ENCODE measurements around the gene SPANXA1.
"Not testable (repeated sequence)": the region's sequence is repeated elsewhere in the genome, so short reads cannot be mapped to it uniquely, and the experiment has no call there.

DNA sequence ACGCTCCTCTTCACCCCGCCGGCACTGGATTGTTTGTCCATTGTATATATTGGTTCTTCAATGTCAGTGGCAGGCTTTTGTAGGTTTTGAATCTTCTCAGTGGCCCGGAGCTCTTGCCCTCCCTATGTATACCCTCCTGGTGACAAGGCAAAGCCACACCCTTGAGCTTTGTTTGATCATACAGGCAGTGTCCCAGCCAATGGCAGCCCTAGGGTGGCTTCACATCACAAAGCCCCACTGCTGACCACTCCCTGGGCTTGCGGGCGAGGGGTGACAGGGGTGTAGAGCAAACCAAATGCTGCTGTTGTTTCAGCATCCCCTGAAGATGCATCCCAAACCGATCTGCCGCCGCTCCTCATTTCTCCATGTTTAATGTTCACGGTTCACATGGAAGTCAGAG lies at the start of gene SPANXA1:
- not testable (repeated sequence) for TF ChIP-seq POLR2A (IDR thresholded peaks at IDR 0.05)
- TF ChIP-seq, protein P1, sequence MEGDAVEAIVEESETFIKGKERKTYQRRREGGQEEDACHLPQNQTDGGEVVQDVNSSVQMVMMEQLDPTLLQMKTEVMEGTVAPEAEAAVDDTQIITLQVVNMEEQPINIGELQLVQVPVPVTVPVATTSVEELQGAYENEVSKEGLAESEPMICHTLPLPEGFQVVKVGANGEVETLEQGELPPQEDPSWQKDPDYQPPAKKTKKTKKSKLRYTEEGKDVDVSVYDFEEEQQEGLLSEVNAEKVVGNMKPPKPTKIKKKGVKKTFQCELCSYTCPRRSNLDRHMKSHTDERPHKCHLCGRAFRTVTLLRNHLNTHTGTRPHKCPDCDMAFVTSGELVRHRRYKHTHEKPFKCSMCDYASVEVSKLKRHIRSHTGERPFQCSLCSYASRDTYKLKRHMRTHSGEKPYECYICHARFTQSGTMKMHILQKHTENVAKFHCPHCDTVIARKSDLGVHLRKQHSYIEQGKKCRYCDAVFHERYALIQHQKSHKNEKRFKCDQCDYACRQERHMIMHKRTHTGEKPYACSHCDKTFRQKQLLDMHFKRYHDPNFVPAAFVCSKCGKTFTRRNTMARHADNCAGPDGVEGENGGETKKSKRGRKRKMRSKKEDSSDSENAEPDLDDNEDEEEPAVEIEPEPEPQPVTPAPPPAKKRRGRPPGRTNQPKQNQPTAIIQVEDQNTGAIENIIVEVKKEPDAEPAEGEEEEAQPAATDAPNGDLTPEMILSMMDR (IDR thresholded peaks at IDR 0.05): not testable (repeated sequence)

All from breast epithelium (tissue), 3 donors.